ENCODE data around the gene GFAP.

The GFAP gene

GRCh38 chr17:44899074-44899782 is 16.1 kb downstream of the GFAP start, which contains the start of gene EFTUD2:
TSS of gene EFTUD2 (minus strand) at chr17:44899445. CDS start at chr17:44894521, 4,924 bp downstream.
- DNase-seq: peak; percentile 95

- DNase-seq: no peak
Observed at GRCh38 chr17:44898768-44899073, 16.6 kb downstream of the GFAP start.

- no peak for DNase-seq
Observed at GRCh38 chr17:44894642-44895041, 20.7 kb downstream of the GFAP start.

- peak; percentile 31 for DNase-seq
Observed at GRCh38 chr17:44892250-44892649, 23.1 kb downstream of the GFAP start.

GRCh38 chr17:44889003-44889402 is 26.3 kb downstream of the GFAP start:
- DNase-seq: no peak

GRCh38 chr17:44887971-44888954 is 27.0 kb downstream of the GFAP start:
- DNase-seq: no peak

- DNase-seq: no peak
Observed at GRCh38 chr17:44887016-44887415, 28.3 kb downstream of the GFAP start.

GRCh38 chr17:44884941-44885340 is 30.4 kb downstream of the GFAP start:
- no peak for DNase-seq

- no peak for DNase-seq
Observed at GRCh38 chr17:44881145-44881544, 34.2 kb downstream of the GFAP start.

GRCh38 chr17:44880062-44880461 is 35.2 kb downstream of the GFAP start:
- DNase-seq: no peak

GRCh38 chr17:44879376-44879775 is 35.9 kb downstream of the GFAP start:
- DNase-seq: no peak

GRCh38 chr17:44878627-44879221 is 36.6 kb downstream of the GFAP start:
- DNase-seq: peak; percentile 63

- DNase-seq: no peak
Observed at GRCh38 chr17:44877121-44877520, 38.2 kb downstream of the GFAP start.

- peak; percentile 37 for DNase-seq
Observed at GRCh38 chr17:44875761-44876160, 39.5 kb downstream of the GFAP start.

GRCh38 chr17:44872131-44872768 is 43.0 kb downstream of the GFAP start:
- DNase-seq: no peak

GRCh38 chr17:44871556-44871955 is 43.7 kb downstream of the GFAP start:
- DNase-seq: no peak

GRCh38 chr17:44867841-44868240 is 47.5 kb downstream of the GFAP start:
- DNase-seq: no peak

GRCh38 chr17:44865931-44866330 is 49.4 kb downstream of the GFAP start:
- no peak for DNase-seq

- DNase-seq: peak; percentile 91
Observed at GRCh38 chr17:44865231-44865660, 50.1 kb downstream of the GFAP start.

GRCh38 chr17:44864831-44865230 is 50.5 kb downstream of the GFAP start:
- no peak for DNase-seq

GRCh38 chr17:44863061-44863918 is 52.0 kb downstream of the GFAP start:
- DNase-seq: no peak

GRCh38 chr17:44862278-44862914 is 52.9 kb downstream of the GFAP start:
- no peak for DNase-seq
